Islet precursor cell (in vitro differentiated cells): ENCODE results near the gene CDH23.

Experiments used
- DNase-seq: peaks from one replicate; pipeline ENCODE4 v3.0.0-alpha.2; 2018

Gene CDH23

GRCh38 chr10:71442000-71442399 is 45.3 kb downstream of the CDH23 start:
- DNase-seq, result no peak

DNA sequence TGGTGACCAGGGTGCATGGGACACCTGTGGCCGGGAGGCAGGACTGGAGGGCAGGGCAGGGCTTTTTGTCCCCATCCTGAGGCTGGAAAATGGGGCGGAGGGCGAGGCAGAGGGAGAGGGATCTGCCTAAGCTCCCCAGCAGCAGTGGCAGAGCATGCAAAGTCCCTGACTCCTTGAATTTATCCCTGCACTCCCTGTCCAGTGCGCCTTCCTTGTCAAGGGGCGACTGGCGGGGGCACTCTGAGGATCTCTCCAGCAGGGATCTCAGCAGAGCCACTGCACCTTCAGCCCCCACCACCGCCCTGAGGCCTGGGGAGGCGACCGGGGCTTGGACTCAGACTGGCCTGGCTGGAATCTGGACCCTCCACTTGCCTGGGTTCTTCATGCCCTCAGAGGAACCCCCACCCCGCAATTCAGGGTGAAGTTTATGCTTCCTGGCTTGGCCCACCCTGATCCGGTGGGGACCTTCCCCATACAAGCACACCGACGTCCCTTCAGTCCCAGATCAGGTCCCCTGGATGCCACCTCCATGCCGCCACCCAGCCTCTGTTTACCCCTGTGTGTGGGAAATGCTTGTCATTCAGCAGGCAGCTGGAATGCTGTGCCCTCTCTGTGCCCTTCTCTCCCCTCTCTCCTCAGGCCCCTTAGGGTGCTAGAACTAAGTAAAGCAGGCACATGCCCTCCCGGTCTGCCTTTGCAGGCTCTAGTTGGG is 46.3 kb downstream of the CDH23 start:
- DNase-seq, result no peak

GRCh38 chr10:71443676-71444075 is 47.0 kb downstream of the CDH23 start:
- DNase-seq, result no peak

DNA sequence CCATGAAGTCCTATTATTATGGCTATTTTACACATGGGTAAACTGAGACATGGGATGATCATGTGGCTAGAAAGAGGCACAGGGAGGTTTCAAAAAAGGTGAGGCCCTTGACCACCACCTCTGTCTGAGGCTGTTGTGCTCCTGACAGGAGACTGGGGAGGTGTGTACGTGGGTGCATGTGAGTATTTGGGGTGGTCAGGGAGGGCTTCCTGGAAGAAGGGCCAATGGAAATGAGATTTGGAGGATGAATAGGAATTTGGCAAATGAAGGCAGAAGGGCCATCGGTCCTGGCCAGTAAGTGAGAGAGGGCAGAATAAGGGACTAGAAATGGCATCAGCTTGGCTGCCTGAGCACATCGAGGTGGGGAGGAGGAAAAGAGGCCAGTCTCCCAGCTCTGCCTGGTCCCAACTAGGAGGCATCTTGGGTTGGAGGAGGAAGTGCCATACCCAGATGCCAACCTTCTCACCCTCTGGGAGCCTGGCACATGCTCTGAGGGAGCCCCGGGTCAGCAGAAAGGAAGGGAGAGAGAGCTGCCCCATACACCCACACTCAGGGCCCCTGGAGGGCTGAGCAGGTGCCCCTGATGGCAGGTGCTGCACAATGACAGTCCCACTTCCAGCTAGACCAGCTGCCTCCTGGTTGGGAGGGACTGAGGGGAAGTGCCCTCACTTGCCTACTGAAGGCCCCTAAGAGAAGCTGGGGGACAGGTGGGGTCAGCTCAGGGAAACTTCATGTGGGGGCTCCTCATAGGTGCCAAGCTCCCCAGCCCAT is 47.7 kb downstream of the CDH23 start:
- no peak for DNase-seq

DNA sequence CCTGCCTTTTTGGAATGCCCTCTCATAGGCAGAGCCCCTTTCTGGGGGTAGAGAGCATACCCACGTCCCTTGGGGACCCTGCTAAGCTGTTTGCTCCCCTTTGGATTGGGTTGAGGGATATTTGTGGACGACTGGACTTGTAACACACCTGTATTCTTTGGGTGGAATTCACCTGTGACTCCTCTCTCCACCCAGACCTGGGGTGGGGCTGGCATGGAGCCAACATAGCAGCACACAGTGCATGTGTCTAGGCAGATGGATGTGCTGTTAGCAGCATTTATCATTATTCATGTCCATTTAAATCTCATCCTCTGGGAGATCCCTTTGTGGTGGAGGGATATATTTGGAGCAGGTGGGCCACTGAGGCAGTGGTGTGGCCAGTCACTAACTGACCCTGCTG is 51.0 kb downstream of the CDH23 start:
- DNase-seq, result no peak

DNA sequence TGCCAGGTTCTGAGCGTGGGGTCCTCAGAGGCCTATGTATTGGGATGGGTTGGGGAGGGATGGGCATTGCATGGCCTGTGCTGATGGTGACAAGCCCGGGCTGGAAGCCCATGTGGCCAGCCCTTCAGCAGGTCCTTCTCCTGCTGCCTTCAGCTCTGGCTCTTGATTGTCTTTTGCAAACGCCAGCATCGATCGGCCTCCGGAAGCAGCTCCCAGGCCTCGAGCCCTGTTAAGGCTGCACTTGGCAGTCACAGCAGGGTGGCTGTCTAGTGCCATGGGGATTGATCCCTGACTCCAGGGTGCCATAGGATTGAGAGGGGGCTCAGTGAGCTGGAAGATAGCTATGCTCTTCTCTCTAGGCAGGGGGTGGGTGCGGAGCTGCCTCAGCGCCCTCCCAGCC is 51.4 kb downstream of the CDH23 start:
- no peak for DNase-seq

DNA sequence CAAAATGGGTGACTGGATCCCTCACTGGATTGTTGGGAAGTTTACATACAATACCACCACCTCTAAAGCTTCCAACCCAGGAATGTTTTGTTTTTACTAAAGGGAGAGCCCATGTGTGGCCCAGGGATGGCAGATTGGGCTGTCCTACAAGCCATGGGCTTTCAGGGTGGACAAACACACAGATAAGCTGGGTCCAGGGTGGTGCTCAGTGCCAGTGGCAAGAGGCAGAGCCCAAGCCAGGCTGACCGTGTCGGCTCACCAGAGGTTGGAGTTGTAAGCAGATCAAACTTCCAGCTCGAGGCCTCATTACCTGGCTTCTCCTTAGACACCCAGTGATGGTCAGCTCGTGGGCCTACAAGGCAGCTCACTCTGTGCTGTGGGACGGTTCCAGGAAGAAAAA is 52.3 kb downstream of the CDH23 start:
- DNase-seq, result no peak

- DNase-seq, result no peak
These were observed 55.0 kb downstream of the CDH23 start for GRCh38 chr10:71451754-71452153.

DNA sequence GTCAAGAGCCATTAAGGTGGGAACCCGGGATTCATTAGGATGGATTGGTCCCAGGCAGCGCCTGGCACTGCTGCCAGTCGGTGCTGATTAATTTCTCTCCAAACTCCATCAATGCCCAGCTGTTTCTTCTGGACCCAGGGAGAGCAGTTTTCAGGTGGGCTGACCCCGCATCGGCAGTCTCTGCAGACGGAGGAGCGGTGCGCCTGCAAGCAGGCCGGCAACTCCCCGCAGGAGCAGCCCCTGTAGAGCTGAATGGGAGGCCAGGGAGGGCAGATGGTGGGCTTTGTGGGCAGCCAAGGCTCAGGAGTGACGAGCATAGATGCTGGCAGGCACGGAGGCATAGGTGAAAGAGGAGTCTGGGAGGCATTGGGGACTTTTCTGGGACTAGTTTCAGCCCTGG is 56.5 kb downstream of the CDH23 start:
- no peak for DNase-seq

DNA sequence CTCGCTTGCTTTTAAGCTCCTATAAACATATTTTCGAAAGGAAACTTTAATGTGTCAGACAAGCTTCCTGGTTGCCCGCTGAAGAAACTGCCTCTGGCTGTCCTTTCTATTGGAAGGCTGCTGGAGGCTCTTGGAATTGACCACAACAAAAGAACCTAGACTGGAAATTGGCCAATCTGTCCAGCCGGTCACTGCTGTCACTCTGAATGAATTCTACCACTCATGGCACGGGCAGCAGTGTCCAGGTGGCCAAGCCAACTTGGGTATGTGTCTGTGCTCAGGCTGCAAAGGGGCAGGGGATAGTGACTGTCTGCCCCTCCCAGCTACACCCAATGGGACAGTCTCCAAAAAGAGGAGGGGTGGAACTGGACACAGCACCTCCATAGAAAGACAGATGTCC is 57.6 kb downstream of the CDH23 start:
- no peak for DNase-seq

- DNase-seq, result no peak
These were observed 58.3 kb downstream of the CDH23 start for GRCh38 chr10:71455035-71455434.

- no peak for DNase-seq
These were observed 59.9 kb downstream of the CDH23 start for GRCh38 chr10:71456631-71457030.

- no peak for DNase-seq
These were observed 61.2 kb downstream of the CDH23 start for GRCh38 chr10:71457908-71458307.

DNA sequence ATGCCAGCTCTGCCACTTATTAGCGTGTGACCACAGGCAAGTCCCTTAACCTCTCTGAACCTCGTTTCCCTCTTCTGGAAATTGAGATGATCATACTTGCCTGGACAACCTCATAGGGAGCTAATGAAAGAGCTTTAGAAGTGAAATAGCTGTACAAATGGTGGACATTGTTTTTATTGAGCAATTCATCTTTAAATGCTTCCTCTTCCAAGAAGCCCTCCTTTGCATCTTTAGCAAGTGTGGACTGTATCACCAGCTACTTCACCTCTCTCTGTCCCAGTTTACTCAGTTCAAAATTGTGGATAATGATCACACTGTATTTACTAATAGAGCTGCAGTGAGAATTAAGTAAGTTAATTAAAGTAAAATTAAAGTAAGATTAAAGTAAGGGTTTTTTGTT is 61.7 kb downstream of the CDH23 start:
- DNase-seq, result no peak

DNA sequence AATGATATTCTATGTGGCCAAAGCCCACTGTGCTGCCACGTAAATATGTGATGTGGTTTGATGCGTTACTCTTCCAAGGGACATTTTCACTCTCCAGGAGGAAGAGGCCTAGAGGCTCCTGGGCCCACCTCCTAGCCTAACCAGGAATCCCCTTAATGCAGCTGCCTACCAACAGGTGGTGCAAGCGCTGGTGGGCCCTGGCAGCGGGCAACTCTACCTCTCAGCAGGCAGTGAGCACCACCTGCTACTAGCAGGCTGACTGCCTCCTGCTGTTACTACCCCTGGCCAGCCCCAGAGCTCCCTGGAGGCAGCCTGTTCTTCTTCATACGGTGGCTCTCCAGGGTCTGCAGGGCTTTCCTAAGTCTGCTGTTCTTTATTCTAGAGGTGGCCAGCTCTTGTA is 62.8 kb downstream of the CDH23 start:
- DNase-seq, result no peak

GRCh38 chr10:71460615-71461014 is 63.9 kb downstream of the CDH23 start:
- DNase-seq, result no peak

GRCh38 chr10:71461457-71461856 is 64.7 kb downstream of the CDH23 start:
- DNase-seq, result no peak

DNA sequence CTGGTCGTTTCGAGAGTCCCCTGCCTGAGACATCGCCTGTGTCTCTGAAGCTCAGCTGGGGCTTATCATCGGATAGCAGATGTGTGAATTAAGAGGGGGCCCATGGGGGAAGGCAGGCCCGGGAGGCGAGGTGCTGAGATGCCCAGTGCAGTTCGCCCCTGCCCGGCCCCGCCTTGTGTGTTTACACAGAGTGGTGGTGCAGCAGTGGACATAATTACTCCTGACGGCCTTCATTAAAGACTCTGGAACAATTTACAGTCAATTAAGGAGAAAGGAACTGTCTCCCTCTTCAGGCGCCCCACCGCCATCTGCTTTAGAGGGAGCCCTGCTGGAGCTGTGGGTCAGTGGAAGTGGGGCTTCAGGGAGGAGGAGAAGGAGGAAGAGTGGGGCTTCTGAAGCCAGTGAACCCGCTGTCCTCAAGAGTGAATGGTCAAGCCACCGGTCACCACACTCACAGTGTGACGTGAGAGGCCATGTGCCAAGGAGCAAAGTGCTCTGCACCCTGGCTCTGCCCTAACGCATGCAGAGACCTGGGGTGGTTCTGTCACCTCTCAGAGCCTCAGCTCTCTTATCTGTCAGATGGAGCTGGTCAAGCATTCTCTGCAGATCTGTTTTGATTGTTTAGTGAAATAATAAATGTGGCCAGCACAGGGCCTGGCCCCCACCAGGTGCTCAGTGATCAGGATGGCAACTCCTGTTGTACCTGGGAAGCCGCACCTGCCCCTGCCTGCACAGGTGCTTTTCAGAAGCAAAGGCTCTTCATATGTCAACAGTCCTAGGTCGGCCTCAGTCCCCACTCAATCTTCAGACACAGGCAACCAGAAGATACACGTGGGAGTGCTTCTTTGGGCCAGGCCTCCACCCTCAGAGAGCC is 65.6 kb downstream of the CDH23 start:
- no peak for DNase-seq

DNA sequence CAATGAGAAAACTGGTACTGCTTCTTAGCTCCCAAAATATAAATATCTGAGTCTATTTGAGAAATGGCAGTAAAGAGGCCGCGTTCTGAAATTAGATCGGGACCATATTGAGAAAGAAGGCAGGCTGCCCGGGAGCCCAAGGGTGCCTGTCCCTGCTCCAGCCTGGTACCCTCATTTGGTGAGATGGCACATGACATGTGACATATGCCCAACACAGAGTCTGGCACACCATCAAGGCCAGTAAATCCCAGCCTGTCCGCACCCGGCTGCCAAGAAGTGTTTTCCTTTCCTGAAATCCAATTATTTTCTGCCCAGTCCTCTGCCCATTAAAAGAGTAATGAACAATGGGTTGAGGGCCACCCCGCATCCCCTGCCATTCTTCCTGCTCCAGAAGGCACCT is 66.4 kb downstream of the CDH23 start:
- no peak for DNase-seq

- DNase-seq, result no peak
These were observed 69.0 kb downstream of the CDH23 start for GRCh38 chr10:71465551-71466252.

- DNase-seq, result no peak
These were observed 69.6 kb downstream of the CDH23 start for GRCh38 chr10:71466330-71466729.

DNA sequence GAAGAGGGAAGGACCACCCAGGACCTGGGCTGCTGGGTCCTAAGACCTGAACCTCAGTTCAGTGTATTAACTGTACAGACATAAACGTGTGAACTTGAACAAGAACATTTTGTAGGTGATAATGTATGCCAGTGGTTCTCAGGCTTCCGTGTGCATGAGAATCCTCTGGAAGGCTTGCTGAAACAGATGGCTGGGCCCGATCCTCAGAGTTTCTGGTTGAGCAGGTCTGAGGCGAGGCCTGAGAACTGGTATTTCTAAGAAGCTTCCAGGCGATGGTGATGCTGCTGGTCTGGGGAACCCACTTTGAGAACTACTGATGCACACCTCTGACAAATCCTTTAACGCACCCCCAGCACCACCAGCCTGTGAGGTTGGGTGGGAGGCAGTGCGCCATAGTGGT is 70.4 kb downstream of the CDH23 start:
- DNase-seq, result no peak
